Mesothelial cell of epicardium (in vitro differentiated cells): ENCODE results near the gene SPOCK2. TPM values are rescaled to one million over a fixed set of nuclear protein-coding genes. Genes with fewer than 3 reads are reported as not detected.

Experiments used
- DNase-seq, 2 experiments: peaks; one replicate each; pipeline ENCODE4 v3.0.0; 2021; ENCODE audit warnings: low spot score in 2 of 2; ENCODE audit not compliant: unreplicated experiment in 2 of 2
- H3K27ac Mint-ChIP-seq: 2 replicates; pipeline ENCODE4 v1.8.0; 2021; ENCODE audit warnings: mixed read lengths
- H3K27me3 Mint-ChIP-seq: 2 replicates; pipeline ENCODE4 v1.8.0; 2021; ENCODE audit warnings: low read depth, mixed read lengths
- H3K36me3 Mint-ChIP-seq: 2 replicates; pipeline ENCODE4 v1.8.0; 2021; ENCODE audit warnings: mixed read lengths
- H3K4me1 Mint-ChIP-seq: 2 replicates; pipeline ENCODE4 v1.8.0; 2021; ENCODE audit warnings: mixed read lengths
- H3K4me3 Mint-ChIP-seq: 2 replicates; pipeline ENCODE4 v1.8.0; 2021; ENCODE audit warnings: mild to moderate bottlenecking, moderate library complexity, mixed read lengths
- H3K9me3 Mint-ChIP-seq: 2 replicates; pipeline ENCODE4 v1.8.0; 2021; ENCODE audit warnings: mixed read lengths
- total RNA-seq: library from RNA; stranded (reverse); gene quantifications from 3 replicates; pipeline ENCODE4 v1.2.1, GENCODE V29; 2021
- TF ChIP-seq, protein P1 (sequence below): fragments of 200-600 bp; sonication (generic); IDR thresholded peaks from one replicate; pipeline ENCODE4 v1.5.0; 2021; ENCODE audit warnings: antibody characterized with exemption; ENCODE audit not compliant: unreplicated experiment

Gene SPOCK2
- total RNA-seq, 1 donor from 2014 or later = 28.5 TPM

DNA sequence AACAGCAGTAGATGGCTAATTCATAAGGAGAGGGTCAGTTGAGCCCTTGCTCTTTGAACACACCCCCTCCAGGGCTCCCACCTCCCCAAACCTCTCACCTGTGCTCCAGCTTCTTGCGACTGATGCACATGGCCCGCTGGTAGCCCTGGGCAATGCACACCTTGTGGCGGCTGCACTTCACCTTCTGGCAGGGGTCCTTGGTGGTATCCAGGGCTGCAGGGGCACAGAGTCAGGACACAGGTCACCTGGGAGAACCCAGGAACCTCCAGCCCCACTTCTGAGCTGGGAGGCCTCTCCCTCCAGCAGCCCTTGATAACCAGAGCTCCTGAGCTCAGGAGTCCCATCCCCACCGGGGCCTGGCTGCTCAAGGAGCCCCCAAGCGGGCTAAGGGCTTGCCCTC is 16.3 kb downstream of the SPOCK2 start:
- Mint-ChIP-seq H3K9me3 (peaks cover 5% of the 10 kb centered on the region), H3K4me3 (no peak overlapping the region), H3K36me3 (peaks cover 5% of the 10 kb centered on the region), H3K27me3 (no peaks in the 10 kb centered on the region), H3K4me1 (peaks cover 16% of the 10 kb centered on the region), H3K27ac (no peak overlapping the region)
- no peak for DNase-seq
- TF ChIP-seq, protein P1, sequence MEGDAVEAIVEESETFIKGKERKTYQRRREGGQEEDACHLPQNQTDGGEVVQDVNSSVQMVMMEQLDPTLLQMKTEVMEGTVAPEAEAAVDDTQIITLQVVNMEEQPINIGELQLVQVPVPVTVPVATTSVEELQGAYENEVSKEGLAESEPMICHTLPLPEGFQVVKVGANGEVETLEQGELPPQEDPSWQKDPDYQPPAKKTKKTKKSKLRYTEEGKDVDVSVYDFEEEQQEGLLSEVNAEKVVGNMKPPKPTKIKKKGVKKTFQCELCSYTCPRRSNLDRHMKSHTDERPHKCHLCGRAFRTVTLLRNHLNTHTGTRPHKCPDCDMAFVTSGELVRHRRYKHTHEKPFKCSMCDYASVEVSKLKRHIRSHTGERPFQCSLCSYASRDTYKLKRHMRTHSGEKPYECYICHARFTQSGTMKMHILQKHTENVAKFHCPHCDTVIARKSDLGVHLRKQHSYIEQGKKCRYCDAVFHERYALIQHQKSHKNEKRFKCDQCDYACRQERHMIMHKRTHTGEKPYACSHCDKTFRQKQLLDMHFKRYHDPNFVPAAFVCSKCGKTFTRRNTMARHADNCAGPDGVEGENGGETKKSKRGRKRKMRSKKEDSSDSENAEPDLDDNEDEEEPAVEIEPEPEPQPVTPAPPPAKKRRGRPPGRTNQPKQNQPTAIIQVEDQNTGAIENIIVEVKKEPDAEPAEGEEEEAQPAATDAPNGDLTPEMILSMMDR = no peak

DNA sequence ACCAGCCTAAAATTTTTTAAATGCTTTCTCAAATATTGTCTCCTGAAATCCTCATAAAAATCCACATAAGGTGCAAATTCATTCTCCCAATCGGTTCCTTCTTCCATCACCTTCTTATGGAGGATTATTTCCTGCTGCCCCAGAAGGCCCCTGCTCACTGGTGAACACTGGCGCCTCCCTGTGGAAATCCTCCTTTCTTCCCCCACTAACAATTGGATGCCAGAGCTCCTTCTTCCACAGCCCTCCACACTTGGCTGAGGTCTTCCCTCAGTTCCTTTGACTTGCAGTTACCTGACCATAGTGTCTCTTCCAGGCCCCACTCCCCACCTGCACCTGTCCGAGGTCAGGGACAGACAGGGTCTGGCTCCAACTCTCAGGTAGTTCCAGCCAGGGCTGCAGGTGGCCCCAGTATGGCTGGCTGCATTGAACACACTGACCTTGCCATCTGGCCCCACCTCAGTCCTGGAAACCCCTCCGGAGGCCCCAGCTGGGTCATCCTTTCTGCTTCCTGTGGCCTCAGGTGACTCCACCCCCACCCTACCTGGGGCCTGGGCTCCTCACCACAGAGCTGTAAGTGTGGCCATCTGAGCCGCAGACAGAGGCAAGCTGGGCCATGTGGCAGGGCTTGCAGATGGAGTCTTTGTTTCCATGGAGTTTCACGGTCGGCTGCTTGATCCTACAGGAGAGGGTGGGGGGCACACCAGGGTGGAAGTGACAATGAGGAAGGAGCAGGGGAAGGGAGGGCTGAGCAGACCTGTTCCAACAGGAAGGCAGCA is 18.4 kb downstream of the SPOCK2 start:
- no peak overlapping the region for H3K27ac Mint-ChIP-seq
- peaks cover 16% of the 10 kb centered on the region for H3K4me1 Mint-ChIP-seq
- no peak for DNase-seq
- peaks cover 5% of the 10 kb centered on the region for H3K36me3 Mint-ChIP-seq
- H3K4me3 Mint-ChIP-seq = no peak overlapping the region
- peaks cover 5% of the 10 kb centered on the region for H3K9me3 Mint-ChIP-seq
- TF ChIP-seq, protein P1 = no peak
- H3K27me3 Mint-ChIP-seq = no peaks in the 10 kb centered on the region

DNA sequence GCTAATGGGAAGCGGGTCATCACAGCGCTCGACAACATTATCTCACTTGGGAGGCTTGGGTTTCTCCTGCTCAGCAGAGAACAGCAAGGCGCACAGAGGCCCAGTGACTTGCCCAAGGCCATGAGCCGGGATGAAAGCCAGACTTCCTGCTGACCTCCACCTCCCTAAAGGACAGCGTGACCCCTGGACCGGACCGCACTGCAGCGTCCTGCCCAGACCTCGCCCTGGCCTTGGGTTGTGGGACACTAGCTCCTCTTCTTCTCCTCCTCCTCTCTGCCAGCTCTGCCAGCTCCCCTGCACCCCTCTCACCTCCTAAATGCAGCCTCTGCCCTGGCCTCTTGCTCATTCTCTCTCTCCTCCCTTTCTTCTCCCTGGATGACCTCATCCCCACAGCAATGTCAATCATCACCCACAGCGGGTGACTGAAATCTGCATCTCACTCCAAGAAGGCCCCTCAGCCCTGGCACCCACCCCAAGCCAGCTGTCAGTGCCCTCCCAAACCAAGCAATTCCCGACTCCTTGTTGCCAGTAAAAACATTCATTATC is 19.4 kb downstream of the SPOCK2 start:
- Mint-ChIP-seq H3K9me3 (peaks cover 5% of the 10 kb centered on the region), H3K36me3 (peaks cover 5% of the 10 kb centered on the region), H3K27me3 (no peaks in the 10 kb centered on the region), H3K27ac (no peak overlapping the region), H3K4me3 (no peak overlapping the region), H3K4me1 (peaks cover 16% of the 10 kb centered on the region)
- DNase-seq = no peak
- TF ChIP-seq, protein P1 = no peak

DNA sequence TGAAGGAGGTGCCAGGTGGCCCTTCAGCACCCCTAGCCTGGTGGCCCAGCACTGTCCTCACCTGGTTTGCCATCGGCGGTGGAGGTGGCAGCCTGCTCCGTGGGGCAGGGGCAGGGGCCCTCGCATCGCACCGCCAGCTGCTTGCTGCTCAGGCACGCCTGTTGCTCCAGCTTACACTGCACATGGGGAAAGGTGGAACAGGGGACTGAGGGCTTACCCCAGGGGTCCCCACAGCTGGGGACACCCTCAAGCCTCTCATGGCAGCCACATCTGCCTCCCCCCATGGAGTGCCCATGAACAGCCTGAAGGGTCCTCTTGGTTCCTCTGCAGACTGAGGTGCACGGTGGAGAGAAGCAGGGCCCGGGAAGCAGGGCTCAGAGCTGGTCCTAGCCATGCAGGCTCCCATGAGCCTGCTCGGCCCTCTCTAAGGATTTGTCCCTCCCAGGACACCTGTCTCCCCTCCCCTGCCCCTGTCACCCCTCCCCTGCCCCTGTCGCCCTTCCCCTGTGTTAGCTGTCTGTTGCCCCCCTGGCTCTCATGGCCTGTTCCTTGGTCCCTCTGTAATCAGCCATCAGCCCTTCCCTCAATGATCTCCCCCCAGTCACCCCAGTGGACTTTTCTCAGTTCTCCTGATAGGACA is 20.1 kb downstream of the SPOCK2 start:
- peaks cover 16% of the 10 kb centered on the region for H3K4me1 Mint-ChIP-seq
- DNase-seq = no peak
- TF ChIP-seq, protein P1 = no peak
- no peak overlapping the region for H3K4me3 Mint-ChIP-seq
- H3K9me3 Mint-ChIP-seq = peaks cover 5% of the 10 kb centered on the region
- no peak overlapping the region for H3K27ac Mint-ChIP-seq
- H3K27me3 Mint-ChIP-seq = no peaks in the 10 kb centered on the region
- peaks cover 5% of the 10 kb centered on the region for H3K36me3 Mint-ChIP-seq

DNA sequence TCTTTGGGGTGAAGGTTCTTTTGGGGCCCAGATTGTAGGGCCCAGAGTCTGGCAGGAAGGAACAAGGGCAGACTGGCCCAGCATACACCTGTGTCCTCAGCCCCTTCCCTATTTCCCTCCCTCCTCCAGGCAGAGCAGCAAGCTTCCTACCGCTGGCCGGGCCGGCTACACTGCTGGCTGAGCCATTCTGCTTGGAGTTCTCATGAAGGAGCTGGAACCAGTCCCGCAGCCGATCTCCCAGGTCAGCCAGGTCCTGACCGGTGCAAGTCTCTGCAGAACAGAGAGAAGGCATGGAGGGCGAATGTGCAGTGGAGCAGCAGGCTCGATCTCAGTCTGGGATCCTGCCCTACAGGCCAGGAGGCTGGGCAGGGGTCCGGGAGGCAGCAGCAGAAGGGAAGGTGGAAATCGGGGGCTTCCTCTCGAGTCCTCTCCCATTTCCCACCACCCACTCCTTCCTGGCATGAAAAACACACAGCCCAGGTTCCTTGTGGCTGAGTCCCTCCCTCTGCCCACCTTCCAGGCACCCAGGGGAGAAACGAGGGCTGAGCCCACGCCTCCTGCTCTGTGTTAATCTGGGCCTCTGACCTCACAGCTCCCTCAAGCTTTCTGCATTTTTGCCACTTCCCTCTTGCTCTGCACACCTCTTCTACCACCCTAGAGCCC is 20.8 kb downstream of the SPOCK2 start:
- H3K36me3 Mint-ChIP-seq = peaks cover 5% of the 10 kb centered on the region
- no peak overlapping the region for H3K4me3 Mint-ChIP-seq
- peaks cover 5% of the 10 kb centered on the region for H3K9me3 Mint-ChIP-seq
- no peak overlapping the region for H3K27ac Mint-ChIP-seq
- no peak for DNase-seq
- peaks cover 16% of the 10 kb centered on the region for H3K4me1 Mint-ChIP-seq
- TF ChIP-seq, protein P1 = no peak
- H3K27me3 Mint-ChIP-seq = no peaks in the 10 kb centered on the region
